HepG2 (cell line): Measurements from ENCODE around the gene CMIP. TPM values are rescaled to one million over a fixed set of nuclear protein-coding genes. Genes with fewer than 3 reads are reported as not detected.

Experiments
- CERS6 ChIP-seq: sonication (generic); formaldehyde crosslinking; IDR thresholded peaks from 2 replicates; pipeline ENCODE4 v1.5.0; 2020; ENCODE audit warnings: missing genetic modification reagents
- DZIP1 ChIP-seq: sonication (generic); formaldehyde crosslinking; IDR thresholded peaks from 2 replicates; pipeline ENCODE4 v1.5.0; 2020; ENCODE audit warnings: mild to moderate bottlenecking, missing genetic modification reagents
- FOXM1 ChIP-seq: sonication (generic); formaldehyde crosslinking; IDR thresholded peaks from 2 replicates; pipeline ENCODE4 v1.5.0; 2020; ENCODE audit warnings: missing genetic modification reagents
- GRHL1 ChIP-seq: sonication (generic); formaldehyde crosslinking; conservative IDR thresholded peaks from 2 replicates; pipeline ENCODE4 v1.8.0; 2022; ENCODE audit warnings: missing genetic modification reagents
- MBD4 ChIP-seq: IDR thresholded peaks from 2 replicates; pipeline ENCODE4 v1.6.1; 2012; ENCODE audit warnings: low read length, inconsistent platforms, borderline replicate concordance
- NFRKB ChIP-seq: fragments of 450-650 bp; IDR thresholded peaks from 2 replicates; pipeline ENCODE4 v1.6.1; 2017
- NR3C1 ChIP-seq: sonication (generic); formaldehyde crosslinking; IDR thresholded peaks from 2 replicates; pipeline ENCODE4 v1.4.0; 2020; ENCODE audit warnings: missing genetic modification reagents
- PRPF4 ChIP-seq: fragments of 200-400 bp; formaldehyde crosslinking; IDR thresholded peaks from 2 replicates; pipeline ENCODE4 v1.6.1; 2016; ENCODE audit warnings: low read length, low read depth; ENCODE audit not compliant: poor library complexity, severe bottlenecking
- SETDB1 ChIP-seq: sonication (generic); formaldehyde crosslinking; IDR thresholded peaks from 2 replicates; pipeline ENCODE4 v1.5.1; 2020; ENCODE audit warnings: missing genetic modification reagents, mild to moderate bottlenecking, borderline replicate concordance
- SIX1 ChIP-seq: sonication (generic); formaldehyde crosslinking; IDR thresholded peaks from 2 replicates; pipeline ENCODE4 v1.4.0; 2020; ENCODE audit warnings: missing genetic modification reagents, borderline replicate concordance
- SKI ChIP-seq: fragments of 450-650 bp; IDR thresholded peaks from one replicate; pipeline ENCODE4 v1.6.1; 2018; ENCODE audit warnings: mild to moderate bottlenecking; ENCODE audit not compliant: partially characterized antibody
- SRSF4 ChIP-seq: fragments of 200-400 bp; formaldehyde crosslinking; IDR thresholded peaks from one replicate; pipeline ENCODE4 v1.6.1; 2018; ENCODE audit warnings: mild to moderate bottlenecking, low read depth, low read length, moderate library complexity; ENCODE audit not compliant: poor library complexity, severe bottlenecking
- SRY ChIP-seq: sonication (generic); formaldehyde crosslinking; IDR thresholded peaks from 2 replicates; pipeline ENCODE4 v1.8.0; 2022; ENCODE audit warnings: mild to moderate bottlenecking, missing genetic modification reagents
- THAP11 ChIP-seq: IDR thresholded peaks from 2 replicates; pipeline ENCODE4 v1.6.1; 2016; ENCODE audit warnings: missing biosample characterization, missing genetic modification reagents
- ZBTB10 ChIP-seq: sonication (generic); formaldehyde crosslinking; IDR thresholded peaks from 2 replicates; pipeline ENCODE4 v1.4.0; 2020; ENCODE audit warnings: missing genetic modification reagents, borderline replicate concordance
- ZNF280B ChIP-seq: sonication (generic); formaldehyde crosslinking; IDR thresholded peaks from 2 replicates; pipeline ENCODE4 v1.5.0; 2020; ENCODE audit warnings: missing genetic modification reagents, mild to moderate bottlenecking, borderline replicate concordance
- ZNF333 ChIP-seq: sonication (generic); formaldehyde crosslinking; IDR thresholded peaks from 2 replicates; pipeline ENCODE4 v1.4.0; 2020; ENCODE audit warnings: mild to moderate bottlenecking, missing genetic modification reagents, borderline replicate concordance
- ZNF670 ChIP-seq: sonication (generic); formaldehyde crosslinking; IDR thresholded peaks from 2 replicates; pipeline ENCODE4 v1.8.0; 2022; ENCODE audit warnings: mild to moderate bottlenecking, missing genetic modification reagents, borderline replicate concordance
- polyA plus RNA-seq, 8 experiments: library from polyadenylated mRNA; depleted of rRNA in 3 of 8; stranded (reverse) in 7 of 8; unstranded in 1 of 8; fragments of >200 nt; fragmentation: Illumina TruSeq in 4 of 8; extraction: Trizol in 4 of 8; gene quantifications; 2 replicates each; pipeline versions ENCODE4 v1.2.1 to v1.2.3, GENCODE V29; 2011 to 2016; ENCODE audit warnings: low read depth in 4 of 8, missing spikeins in 1 of 8, mixed read lengths in 1 of 8; ENCODE audit not compliant: insufficient read depth in 1 of 8
- total RNA-seq, 5 experiments: library from RNA; depleted of rRNA; stranded (reverse); fragments of >200 nt; fragmentation: Illumina TruSeq; extraction: Trizol; gene quantifications; 2 replicates each; pipeline ENCODE4 v1.2.3, GENCODE V29; 2016; ENCODE audit warnings: low read depth in 1 of 5

Gene CMIP
- total and polyA plus RNA-seq, 2 of the 13 experiments (the other 11 are each of a cell fraction or from before 2014, with no cell fraction given) = 10.9 to 18.1 TPM

- TF ChIP-seq SRSF4 (no peak), SRY (CRISPR knock-in tag) (no peak), ZNF333 (no peak), NFRKB (no peak), SKI (peak; percentile 70), PRPF4 (peak; percentile 31), CERS6 (CRISPR knock-in tag) (no peak), SIX1 (0 out of 2 replicates have a peak, but pooled peaks have one; percentile 70), ZBTB10 (CRISPR knock-in tag) (no peak), ZNF280B (CRISPR knock-in tag) (no peak), GRHL1 (CRISPR knock-in tag) (no peak), ZNF670 (CRISPR knock-in tag) (no peak; the same call in 1 of the 2 replicates), NR3C1 (no peak), DZIP1 (CRISPR knock-in tag) (no peak), THAP11 (CRISPR knock-in tag) (peak; percentile 59; the same call in 1 of the 2 replicates), FOXM1 (CRISPR knock-in tag) (no peak), MBD4 (no peak), SETDB1 (CRISPR knock-in tag) (no peak)
These were observed 36.7 kb downstream of the CMIP start (continued) for GRCh38 chr16:81481207-81481821.
